GM12801 (cell line): Measurements from ENCODE around the gene MBTPS1.

ENCODE experiments used
- TF ChIP-seq, protein P1 (sequence below): IDR thresholded peaks from one replicate; pipeline ENCODE4 v1.5.1; 2011; ENCODE audit warnings: control low read depth; ENCODE audit not compliant: insufficient read length; ENCODE audit errors: extremely low read depth

MBTPS1 gene

DNA sequence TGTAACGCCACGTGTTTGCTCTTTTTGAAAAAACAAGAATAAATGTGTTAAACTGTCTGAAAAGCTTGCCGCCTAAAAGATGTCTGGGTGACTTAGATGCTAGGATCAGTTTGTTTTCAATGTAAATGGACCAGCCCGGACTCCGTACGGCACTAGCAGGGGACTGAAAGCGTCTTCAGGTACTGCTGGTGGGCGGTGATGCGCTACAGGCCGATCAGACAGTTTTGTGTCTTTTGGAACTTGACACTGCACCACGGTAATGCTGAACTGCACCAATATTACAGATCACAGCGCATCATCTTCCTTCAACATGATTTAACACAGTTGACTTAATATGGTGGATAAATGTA is 727 bp upstream of the MBTPS1 start:
- TF ChIP-seq, protein P1, sequence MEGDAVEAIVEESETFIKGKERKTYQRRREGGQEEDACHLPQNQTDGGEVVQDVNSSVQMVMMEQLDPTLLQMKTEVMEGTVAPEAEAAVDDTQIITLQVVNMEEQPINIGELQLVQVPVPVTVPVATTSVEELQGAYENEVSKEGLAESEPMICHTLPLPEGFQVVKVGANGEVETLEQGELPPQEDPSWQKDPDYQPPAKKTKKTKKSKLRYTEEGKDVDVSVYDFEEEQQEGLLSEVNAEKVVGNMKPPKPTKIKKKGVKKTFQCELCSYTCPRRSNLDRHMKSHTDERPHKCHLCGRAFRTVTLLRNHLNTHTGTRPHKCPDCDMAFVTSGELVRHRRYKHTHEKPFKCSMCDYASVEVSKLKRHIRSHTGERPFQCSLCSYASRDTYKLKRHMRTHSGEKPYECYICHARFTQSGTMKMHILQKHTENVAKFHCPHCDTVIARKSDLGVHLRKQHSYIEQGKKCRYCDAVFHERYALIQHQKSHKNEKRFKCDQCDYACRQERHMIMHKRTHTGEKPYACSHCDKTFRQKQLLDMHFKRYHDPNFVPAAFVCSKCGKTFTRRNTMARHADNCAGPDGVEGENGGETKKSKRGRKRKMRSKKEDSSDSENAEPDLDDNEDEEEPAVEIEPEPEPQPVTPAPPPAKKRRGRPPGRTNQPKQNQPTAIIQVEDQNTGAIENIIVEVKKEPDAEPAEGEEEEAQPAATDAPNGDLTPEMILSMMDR, result no peak

DNA sequence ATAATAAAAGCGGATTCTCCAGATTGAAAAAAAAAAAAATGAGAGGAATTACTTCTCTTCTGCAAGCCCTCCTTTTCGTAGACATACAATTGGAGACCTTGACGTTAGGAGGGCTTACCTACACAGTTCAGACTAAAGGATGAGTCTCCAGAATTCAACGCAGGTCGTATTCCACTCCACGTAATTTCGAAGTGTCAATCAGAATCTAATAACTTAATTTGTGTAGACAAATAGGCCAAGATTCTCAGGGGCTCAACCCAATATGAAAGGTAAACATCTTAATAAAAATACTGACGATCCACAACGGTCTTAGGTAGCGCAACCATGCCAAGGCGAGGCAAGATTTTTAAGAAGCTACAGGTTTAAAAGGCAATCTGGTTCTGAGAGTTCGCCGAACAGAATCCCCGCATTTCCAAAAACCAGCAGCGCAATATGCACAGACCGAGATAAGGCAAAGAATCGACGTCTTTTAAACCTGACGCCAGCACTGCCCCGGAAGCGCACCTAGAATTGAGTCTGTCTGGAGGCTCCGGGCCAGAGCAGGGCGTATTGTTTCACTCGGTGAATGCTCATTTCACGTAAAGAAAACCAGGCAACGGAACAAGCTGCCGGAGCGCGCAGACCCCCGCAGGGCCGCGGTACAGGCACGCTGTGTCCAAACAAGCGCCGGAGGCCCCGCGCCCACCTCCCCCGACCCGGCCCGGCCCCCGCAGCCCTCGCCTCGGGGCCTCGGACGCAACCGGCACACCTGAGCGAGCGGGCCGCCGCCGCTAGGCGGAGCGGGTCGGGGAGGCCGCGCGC is 623 bp downstream of the MBTPS1 start:
- TF ChIP-seq, protein P1, result no peak

DNA sequence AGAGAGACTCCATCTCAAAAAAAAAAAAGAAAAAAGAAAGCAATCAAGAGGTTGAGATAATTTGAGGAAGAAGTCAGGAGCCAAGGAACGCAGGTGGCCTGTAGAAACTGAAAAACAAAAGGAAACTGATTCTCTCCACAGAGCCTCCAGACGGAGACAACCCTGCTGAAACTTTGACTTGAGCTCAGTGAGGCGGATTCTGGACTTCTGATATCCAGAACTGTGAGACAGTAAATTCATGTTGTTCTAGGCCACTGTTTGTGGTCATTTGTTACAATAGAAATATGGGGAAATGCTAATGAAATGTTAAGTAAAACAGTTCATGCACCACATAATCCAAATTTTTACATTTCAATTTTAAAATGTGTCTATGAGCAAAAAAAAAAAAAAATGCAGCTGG is 5.2 kb downstream of the MBTPS1 start:
- TF ChIP-seq, protein P1, result no peak

DNA sequence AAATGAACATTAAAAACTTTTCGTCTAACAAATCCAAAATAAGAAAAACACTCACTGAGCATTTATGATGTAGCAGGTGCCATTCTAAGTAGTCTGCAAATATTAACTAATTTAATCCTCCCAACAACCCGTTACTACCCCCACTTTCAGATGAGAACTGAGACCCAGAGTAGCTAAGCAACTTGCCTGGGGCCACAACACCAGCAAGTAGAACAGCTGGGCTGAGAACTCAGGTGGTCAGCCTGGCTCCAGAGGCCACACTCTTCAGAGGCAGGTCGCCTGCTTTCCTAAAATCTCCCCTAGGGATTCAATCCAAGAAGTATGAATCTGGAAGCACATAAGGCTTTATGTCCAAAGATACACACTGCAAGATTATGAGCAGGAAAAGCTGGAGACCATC is 6.2 kb downstream of the MBTPS1 start:
- TF ChIP-seq, protein P1, result no peak

DNA sequence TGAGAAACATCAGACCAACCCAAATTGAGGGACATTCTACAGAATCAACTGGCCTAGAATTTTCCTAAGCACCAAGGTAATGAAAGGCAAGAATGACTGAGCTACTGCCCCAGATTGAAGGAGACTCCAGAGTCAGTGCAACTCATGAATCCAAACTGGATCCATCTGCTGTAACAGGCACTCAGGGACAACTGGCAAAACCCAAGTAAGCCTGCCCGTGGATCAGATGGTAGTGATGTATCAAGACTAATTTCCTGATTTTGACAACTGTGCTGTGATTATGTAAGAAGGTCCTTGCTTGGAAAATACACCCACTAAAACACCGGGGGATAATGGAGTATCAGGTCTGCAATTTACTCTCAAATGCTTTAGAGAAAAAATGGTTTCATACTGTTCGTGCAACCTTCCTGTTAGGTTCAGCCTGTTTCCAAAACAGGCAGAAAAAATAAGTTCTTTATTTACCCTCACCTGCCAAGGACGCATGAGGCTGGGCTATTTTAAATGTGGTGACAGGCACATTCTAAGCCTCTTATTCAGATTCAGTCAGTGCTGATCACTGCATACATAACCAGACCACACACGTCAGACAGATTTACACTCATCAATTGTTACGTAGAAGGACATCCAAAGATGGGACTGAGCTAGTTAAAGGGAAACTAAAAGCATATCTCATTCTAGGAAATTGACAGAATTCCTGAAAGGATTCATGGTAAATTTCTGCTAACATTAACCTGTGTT is 7.0 kb downstream of the MBTPS1 start:
- TF ChIP-seq, protein P1, result no peak

DNA sequence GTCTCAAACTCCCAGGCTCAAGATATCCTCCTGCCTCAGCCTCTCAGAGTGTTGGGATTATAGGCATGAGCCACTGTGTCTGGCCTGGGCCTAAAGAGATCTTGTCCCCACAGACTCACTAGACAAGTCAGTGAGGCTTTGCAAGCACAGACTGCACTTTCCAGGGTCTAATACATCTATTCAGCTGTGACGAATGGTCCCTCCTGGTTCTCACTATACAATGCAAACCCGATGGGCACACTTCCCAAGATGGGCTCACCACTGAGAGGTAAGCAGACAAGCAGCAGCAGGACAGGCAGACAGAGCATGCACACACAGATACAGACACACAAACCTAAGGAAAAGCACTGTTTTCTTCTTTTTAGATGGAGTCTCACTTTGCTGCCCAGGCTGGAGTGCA is 8.8 kb downstream of the MBTPS1 start:
- TF ChIP-seq, protein P1, result no peak

DNA sequence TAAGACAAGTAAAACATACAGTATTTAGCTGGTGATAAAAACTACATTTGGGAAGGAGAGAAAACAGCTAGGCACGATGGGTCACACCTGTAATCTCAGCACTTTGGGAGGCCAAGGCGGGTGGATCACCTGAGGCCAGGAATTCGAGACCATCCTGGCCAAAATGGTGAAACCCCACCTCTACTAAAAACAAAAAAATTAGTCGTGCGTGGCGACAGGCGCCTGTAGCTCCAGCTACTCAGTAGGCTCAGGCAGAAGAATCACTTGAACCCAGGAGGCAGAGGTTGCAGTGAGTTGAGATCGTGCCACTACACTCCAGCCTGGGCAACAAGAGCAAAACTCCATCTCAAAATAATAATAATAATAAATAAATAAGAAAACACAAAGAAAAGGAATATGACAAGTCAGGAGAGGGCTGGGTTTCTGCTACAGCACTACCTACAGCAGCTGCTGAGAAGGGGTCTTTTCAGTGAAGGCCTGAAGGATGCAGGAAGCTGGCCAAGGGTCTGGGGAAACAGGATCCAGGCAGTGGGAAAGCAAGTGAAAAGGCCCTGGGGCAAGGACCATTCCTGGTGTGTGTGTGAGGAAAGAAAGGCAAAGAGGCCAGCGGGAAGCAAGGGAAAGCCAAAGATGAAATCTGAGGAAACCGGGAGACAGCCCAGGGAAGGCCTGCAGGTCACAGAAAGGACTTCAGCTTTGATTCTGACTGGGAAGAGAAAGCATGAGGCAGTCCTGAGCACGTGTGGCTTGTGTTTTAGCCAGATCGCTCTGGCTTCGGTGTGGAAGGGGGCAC is 10.6 kb downstream of the MBTPS1 start:
- TF ChIP-seq, protein P1, result no peak
